SK-N-SH (cell line): ENCODE results near the gene FCMR. TPM values are rescaled to one million over a fixed set of nuclear protein-coding genes. Genes with fewer than 3 reads are reported as not detected.

Experiments
- CTCF ChIA-PET: fragments of 300-600, 350-600 bp; formaldehyde crosslinking; extraction: SDS; loops from one replicate; lab custom pipeline; 2021; lab: Yijun Ruan, JAX
- POLR2A ChIA-PET: fragments of 350-600 bp; sonication (Branson Sonifier 250); formaldehyde crosslinking; extraction: SDS; loops from one replicate; lab custom pipeline; 2020; ENCODE audit warnings: antibody characterized with exemption, inconsistent platforms; lab: Yijun Ruan, JAX
- DNase-seq: peaks from one replicate; pipeline ENCODE4 v3.0.0; 2012
- H2AFZ ChIP-seq: fragments of 200-600 bp; sonication (generic); 2 replicates; pipeline ENCODE4 v1.8.1; 2016; ENCODE audit warnings: antibody characterized with exemption, mild to moderate bottlenecking, low read depth
- H3F3A ChIP-seq: fragments of 200-600 bp; sonication (generic); replicated peaks from 2 replicates; pipeline ENCODE3; 2016; ENCODE audit warnings: antibody characterized with exemption, mild to moderate bottlenecking; ENCODE audit not compliant: insufficient read depth
- H3K27ac ChIP-seq, 2 experiments: fragments of 200-500 bp in 1 of 2; fragments of 200-600 bp in 1 of 2; sonication (Bioruptor generic) in 1 of 2; sonication (generic), shearing (Covaris generic) in 1 of 2; 2 replicates each; pipeline versions ENCODE4 v1.5.1 to v1.6.1; 2014 to 2016; ENCODE audit warnings: low read depth in 2 of 2, inconsistent platforms in 1 of 2, low read length in 1 of 2, mild to moderate bottlenecking in 1 of 2, mixed read lengths in 1 of 2
- H3K27me3 ChIP-seq: fragments of 200-600 bp; sonication (generic), shearing (Covaris generic); 2 replicates; pipeline ENCODE4 v1.6.1; 2016; ENCODE audit warnings: mixed run types; ENCODE audit not compliant: insufficient read depth
- H3K36me3 ChIP-seq, 2 experiments: fragments of 200-500 bp in 1 of 2; fragments of 200-600 bp in 1 of 2; sonication (Bioruptor generic) in 1 of 2; sonication (generic) in 1 of 2; replicated peaks in 1 of 2; 2 replicates each; pipeline versions ENCODE3 to v1.5.1; 2014 to 2016; ENCODE audit warnings: low read length in 1 of 2, mild to moderate bottlenecking in 1 of 2; ENCODE audit not compliant: insufficient read depth in 2 of 2, control insufficient read depth in 1 of 2
- H3K4me1 ChIP-seq, 2 experiments: fragments of 200-500 bp in 1 of 2; fragments of 200-600 bp in 1 of 2; sonication (Bioruptor generic) in 1 of 2; sonication (generic), shearing (Covaris generic) in 1 of 2; 2 replicates each; pipeline versions ENCODE4 v1.5.1 to v1.6.1; 2014 to 2016; ENCODE audit warnings: low read depth in 1 of 2, low read length in 1 of 2, mixed run types in 1 of 2; ENCODE audit not compliant: insufficient read depth in 2 of 2, control insufficient read depth in 1 of 2
- H3K4me2 ChIP-seq: fragments of 200-600 bp; sonication (generic), shearing (Covaris generic); 2 replicates; pipeline ENCODE4 v1.6.1; 2017; ENCODE audit warnings: mixed run types
- H3K4me3 ChIP-seq, 2 experiments: fragments of 200-500 bp in 1 of 2; fragments of 200-600 bp in 1 of 2; sonication (Bioruptor generic) in 1 of 2; sonication (generic), shearing (Covaris generic) in 1 of 2; 2 replicates each; pipeline versions ENCODE4 v1.5.1 to v1.8.1; 2014 to 2016; ENCODE audit warnings: low read depth in 2 of 2, inconsistent platforms in 1 of 2, low read length in 1 of 2, mild to moderate bottlenecking in 1 of 2, mixed read lengths in 1 of 2, moderate library complexity in 1 of 2
- H3K79me2 ChIP-seq: fragments of 200-600 bp; sonication (generic); 2 replicates; pipeline ENCODE4 v1.8.1; 2017; ENCODE audit warnings: mild to moderate bottlenecking; ENCODE audit not compliant: insufficient read depth
- H3K9ac ChIP-seq: fragments of 200-600 bp; sonication (generic); 2 replicates; pipeline ENCODE4 v1.6.1; 2017; ENCODE audit warnings: mixed run types
- H3K9me2 ChIP-seq: fragments of 200-600 bp; sonication (generic); 2 replicates; pipeline ENCODE4 v1.6.1; 2017; ENCODE audit warnings: mixed run types
- H3K9me3 ChIP-seq: fragments of 200-600 bp; sonication (generic); 2 replicates; pipeline ENCODE4 v1.6.1; 2017; ENCODE audit warnings: mixed run types, mild to moderate bottlenecking, moderate library complexity
- H4K20me1 ChIP-seq: fragments of 200-600 bp; sonication (generic); 2 replicates; pipeline ENCODE4 v1.6.1; 2017; ENCODE audit warnings: mild to moderate bottlenecking, mixed run types; ENCODE audit not compliant: insufficient read depth
- EP300 ChIP-seq, 2 experiments: IDR thresholded peaks; 2 replicates each; pipeline versions ENCODE4 v1.4.0 to v1.6.1; 2012; ENCODE audit warnings: borderline replicate concordance in 1 of 2, low read depth in 1 of 2, low read length in 1 of 2
- EZH2phosphoT487 ChIP-seq: fragments of 200-600 bp; sonication (generic); IDR thresholded peaks from 2 replicates; pipeline ENCODE4 v1.6.1; 2017; ENCODE audit warnings: low read depth, mixed run types, mild to moderate bottlenecking, antibody characterized with exemption, moderate library complexity, borderline replicate concordance
- FOXJ3 ChIP-seq: sonication (generic); formaldehyde crosslinking; IDR thresholded peaks from 2 replicates; pipeline ENCODE4 v1.5.1; 2020; ENCODE audit warnings: mild to moderate bottlenecking, missing genetic modification reagents
- IRF3 ChIP-seq: fragments of 150-350 bp; IDR thresholded peaks from 2 replicates; pipeline ENCODE4 v1.6.1; 2016; ENCODE audit warnings: mild to moderate bottlenecking, low read depth, low read length
- JUND ChIP-seq: IDR thresholded peaks from 2 replicates; pipeline ENCODE4 v1.4.0; 2012
- MAX ChIP-seq: IDR thresholded peaks from 2 replicates; pipeline ENCODE4 v1.4.0; 2012; ENCODE audit warnings: low read depth
- MXI1 ChIP-seq: IDR thresholded peaks from 2 replicates; pipeline ENCODE4 v1.6.1; 2012; ENCODE audit warnings: mild to moderate bottlenecking, low read depth, low read length, improper control_type of control experiment
- NFIC ChIP-seq: IDR thresholded peaks from 2 replicates; pipeline ENCODE4 v1.4.0; 2012; ENCODE audit warnings: borderline replicate concordance
- NRF1 ChIP-seq: IDR thresholded peaks from 2 replicates; pipeline ENCODE4 v1.6.1; 2012; ENCODE audit warnings: low read depth, mild to moderate bottlenecking, low read length
- REST ChIP-seq: IDR thresholded peaks from 2 replicates; pipeline ENCODE4 v1.6.1; 2012; ENCODE audit warnings: mild to moderate bottlenecking, low read depth, low read length, moderate library complexity
- RXRA ChIP-seq: IDR thresholded peaks from 2 replicates; pipeline ENCODE4 v1.4.0; 2012; ENCODE audit warnings: low read depth, mild to moderate bottlenecking, borderline replicate concordance
- SIN3A ChIP-seq: IDR thresholded peaks from 2 replicates; pipeline ENCODE4 v1.6.1; 2012; ENCODE audit warnings: low read depth, mild to moderate bottlenecking, low read length, moderate library complexity, borderline replicate concordance
- YY1 ChIP-seq: IDR thresholded peaks from 2 replicates; pipeline ENCODE4 v1.4.0; 2012; ENCODE audit warnings: low read depth, mild to moderate bottlenecking
- ZBTB33 ChIP-seq: IDR thresholded peaks from 2 replicates; pipeline ENCODE4 v1.4.0; 2012; ENCODE audit warnings: low read depth, borderline replicate concordance
- WGBS: methylation state at CpG from one replicate; pipeline ENCODE4 v1.1.6; 2017; ENCODE audit warnings: low lambda C conversion rate; 5-methylcytosine and 5-hydroxymethylcytosine counted together
- polyA plus RNA-seq, 3 experiments: library from polyadenylated mRNA; depleted of rRNA; stranded (reverse); fragments of >200 nt; gene quantifications; 2 replicates each; pipeline ENCODE4 v1.2.3, GENCODE V29; 2012

The FCMR gene
- polyA plus RNA-seq, 1 of the 3 experiments (the other 2 are of a cell fraction), result 0.15 TPM

- no peak within 1 kb of the TSS for H3K4me2 ChIP-seq
- no peaks in the 10 kb centered on the region for H4K20me1 ChIP-seq
- no peaks in the 10 kb centered on the region for H3K9me2 ChIP-seq
- no peaks in the 10 kb centered on the region for H3K4me1 ChIP-seq
- no peak for DNase-seq
- H3F3A ChIP-seq, result no peaks in the 10 kb centered on the region
- WGBS, result 13% methylated on average over 2 of the region's 2 CpGs
- no peaks in the 10 kb centered on the region for H3K36me3 ChIP-seq
- H3K9ac ChIP-seq, result no peak within 1 kb of the TSS
- TF ChIP-seq EZH2phosphoT487, result no peak
- TF ChIP-seq NRF1, result no peak
- no peak for TF ChIP-seq EP300 (IDR thresholded peaks at IDR 0.05; ENCODE audit: borderline replicate concordance in 1 of 2, low read depth in 1 of 2, low read length in 1 of 2)
- no peak for TF ChIP-seq MAX
- TF ChIP-seq JUND, result no peak
- TF ChIP-seq SIN3A, result no peak
- TF ChIP-seq MXI1, result no peak
- TF ChIP-seq ZBTB33, result no peak
- TF ChIP-seq RXRA, result no peak
- TF ChIP-seq YY1, result no peak
- no peak for TF ChIP-seq IRF3
- no peak for TF ChIP-seq FOXJ3 (CRISPR knock-in tag)
- no peak for TF ChIP-seq REST
- TF ChIP-seq NFIC, result no peak
- H3K4me3 ChIP-seq, result no peak within 1 kb of the TSS
- H3K79me2 ChIP-seq, result no peaks in the 10 kb centered on the region
- POLR2A ChIA-PET, result no interaction called here
- peaks cover 58% of the 10 kb centered on the region; the same call in 1 of the 2 replicates for H3K27me3 ChIP-seq
- no peaks in the 10 kb centered on the region for H3K9me3 ChIP-seq
- no peak within 1 kb of the TSS for H2AFZ ChIP-seq
- H3K27ac ChIP-seq, result no peak within 1 kb of the TSS
- CTCF ChIA-PET, result interaction anchor here (0.6 to 6.1 kb wide), 4 partner anchors 9 to 350 kb away, joined by 3 to 48 read pairs (median 6); no protein-coding TSS in a partner anchor
Observed at GRCh38 chr1:206970446-206970845, 48.7 kb upstream of the FCMR start, which contains the start of gene FCAMR. Gene FCAMR (minus strand): TSS chr1:206970460. CDS start chr1:206970125, 335 bp downstream.
